Activated T-cell treated with anti-CD3 and anti-CD28 coated beads, Interleukin-2, amount 50 U/mL, for 24 hours (primary cell): ENCODE data around the gene CHKA.
A peak's percentile ranks its signal among the peaks of the same experiment; 100 is the strongest.

ENCODE experiments used
- DNase-seq: peaks from one replicate; pipeline ENCODE4 v3.0.0-alpha.2; 2020
- H3K27ac Mint-ChIP-seq: 2 replicates; pipeline ENCODE4 v1.8.0; 2020; ENCODE audit warnings: mild to moderate bottlenecking, mixed read lengths
- H3K27me3 Mint-ChIP-seq: 2 replicates; pipeline ENCODE4 v1.8.0; 2020; ENCODE audit warnings: mixed read lengths
- H3K36me3 Mint-ChIP-seq: 2 replicates; pipeline ENCODE4 v1.8.0; 2020; ENCODE audit warnings: low read depth, mixed read lengths
- H3K4me1 Mint-ChIP-seq: 2 replicates; pipeline ENCODE4 v1.8.0; 2020; ENCODE audit warnings: low read depth, mixed read lengths
- H3K4me3 Mint-ChIP-seq: 2 replicates; pipeline ENCODE4 v1.8.0; 2020; ENCODE audit warnings: mild to moderate bottlenecking, moderate library complexity, mixed read lengths
- H3K9me3 Mint-ChIP-seq: 2 replicates; pipeline ENCODE4 v1.8.0; 2020; ENCODE audit warnings: mixed read lengths

Gene CHKA

GRCh38 chr11:68080860-68081259 lies 40.3 kb downstream of the CHKA start:
- no peak for DNase-seq
- H3K27me3 Mint-ChIP-seq = no peaks in the 10 kb centered on the region
- H3K9me3 Mint-ChIP-seq = no peaks in the 10 kb centered on the region
- peaks cover 5% of the 10 kb centered on the region for H3K36me3 Mint-ChIP-seq
- no peaks in the 10 kb centered on the region for H3K4me1 Mint-ChIP-seq
- H3K27ac Mint-ChIP-seq = no peak overlapping the region
- H3K4me3 Mint-ChIP-seq = no peak overlapping the region

- H3K4me1 Mint-ChIP-seq = no peaks in the 10 kb centered on the region
- H3K36me3 Mint-ChIP-seq = peaks cover 10% of the 10 kb centered on the region
- no peak overlapping the region for H3K4me3 Mint-ChIP-seq
- H3K27ac Mint-ChIP-seq = no peak overlapping the region
- H3K27me3 Mint-ChIP-seq = no peaks in the 10 kb centered on the region
- DNase-seq = no peak
- H3K9me3 Mint-ChIP-seq = no peaks in the 10 kb centered on the region
Observed at GRCh38 chr11:68077617-68078582, 43.3 kb downstream of the CHKA start.

GRCh38 chr11:68076371-68077042 lies 44.7 kb downstream of the CHKA start:
- H3K9me3 Mint-ChIP-seq = no peaks in the 10 kb centered on the region
- H3K4me1 Mint-ChIP-seq = no peaks in the 10 kb centered on the region
- H3K27ac Mint-ChIP-seq = no peak overlapping the region
- H3K36me3 Mint-ChIP-seq = peaks cover 12% of the 10 kb centered on the region
- H3K4me3 Mint-ChIP-seq = no peak overlapping the region
- H3K27me3 Mint-ChIP-seq = no peaks in the 10 kb centered on the region
- DNase-seq = no peak

GRCh38 chr11:68074584-68075352 lies 46.4 kb downstream of the CHKA start:
- Mint-ChIP-seq H3K27me3 (no peaks in the 10 kb centered on the region), H3K4me1 (no peaks in the 10 kb centered on the region), H3K9me3 (no peaks in the 10 kb centered on the region), H3K4me3 (no peak overlapping the region), H3K27ac (no peak overlapping the region), H3K36me3 (peaks cover 22% of the 10 kb centered on the region)
- no peak for DNase-seq

GRCh38 chr11:68071281-68072048 lies 49.7 kb downstream of the CHKA start:
- Mint-ChIP-seq H3K27me3 (no peaks in the 10 kb centered on the region), H3K9me3 (no peaks in the 10 kb centered on the region), H3K4me1 (no peaks in the 10 kb centered on the region), H3K27ac (no peak overlapping the region), H3K4me3 (no peak overlapping the region), H3K36me3 (peaks cover 43% of the 10 kb centered on the region)
- DNase-seq = no peak

GRCh38 chr11:68067991-68068390 lies 53.2 kb downstream of the CHKA start:
- Mint-ChIP-seq H3K27ac (no peak overlapping the region), H3K27me3 (no peaks in the 10 kb centered on the region), H3K4me1 (no peaks in the 10 kb centered on the region), H3K9me3 (no peaks in the 10 kb centered on the region), H3K36me3 (peaks cover 70% of the 10 kb centered on the region), H3K4me3 (no peak overlapping the region)
- DNase-seq = no peak

DNA sequence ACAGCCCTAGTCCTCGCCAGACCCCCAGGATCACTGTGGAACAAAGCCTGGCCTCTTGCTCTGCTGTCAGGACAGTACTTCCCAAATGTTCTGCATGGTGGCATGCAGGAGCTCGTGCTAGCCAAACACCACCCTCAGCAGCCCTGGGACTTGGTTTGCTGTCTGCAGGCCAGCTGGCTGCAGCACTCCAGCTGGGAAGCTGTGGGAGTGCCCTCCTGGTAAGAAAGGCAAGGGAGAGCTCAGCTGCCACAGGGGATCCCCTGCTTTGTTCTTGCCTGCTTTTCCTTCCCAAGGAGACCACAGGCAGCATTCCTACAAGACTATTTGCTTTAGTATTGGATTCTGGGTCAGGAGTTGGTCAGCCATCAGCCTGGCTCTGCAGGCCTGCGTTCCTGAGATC lies 54.4 kb downstream of the CHKA start:
- Mint-ChIP-seq H3K4me1 (no peaks in the 10 kb centered on the region), H3K36me3 (peaks cover 80% of the 10 kb centered on the region), H3K27ac (no peak overlapping the region), H3K9me3 (no peaks in the 10 kb centered on the region), H3K27me3 (no peaks in the 10 kb centered on the region), H3K4me3 (no peak overlapping the region)
- no peak for DNase-seq

DNA sequence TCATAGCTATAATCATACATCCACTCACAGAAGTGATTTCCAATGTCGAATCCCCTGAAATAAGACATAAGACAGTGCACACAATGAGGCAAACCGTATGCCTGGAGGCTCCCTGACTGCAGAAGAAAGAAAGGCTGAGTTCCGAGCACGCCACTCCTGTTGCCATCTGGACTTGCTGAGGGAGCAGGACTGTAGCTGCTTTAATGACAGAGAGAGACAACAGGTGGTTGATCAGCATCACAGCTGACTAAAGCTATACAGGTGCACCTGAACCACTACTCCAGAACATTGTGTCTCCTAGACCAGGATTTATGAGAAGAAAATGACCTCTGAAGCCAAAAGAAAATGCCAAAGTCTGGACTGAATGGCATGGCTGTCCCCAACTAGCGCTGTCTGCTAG lies 55.3 kb downstream of the CHKA start:
- Mint-ChIP-seq H3K36me3 (peaks cover 82% of the 10 kb centered on the region), H3K9me3 (no peaks in the 10 kb centered on the region), H3K27me3 (no peaks in the 10 kb centered on the region), H3K4me1 (no peaks in the 10 kb centered on the region), H3K4me3 (no peak overlapping the region), H3K27ac (no peak overlapping the region)
- DNase-seq = no peak

DNA sequence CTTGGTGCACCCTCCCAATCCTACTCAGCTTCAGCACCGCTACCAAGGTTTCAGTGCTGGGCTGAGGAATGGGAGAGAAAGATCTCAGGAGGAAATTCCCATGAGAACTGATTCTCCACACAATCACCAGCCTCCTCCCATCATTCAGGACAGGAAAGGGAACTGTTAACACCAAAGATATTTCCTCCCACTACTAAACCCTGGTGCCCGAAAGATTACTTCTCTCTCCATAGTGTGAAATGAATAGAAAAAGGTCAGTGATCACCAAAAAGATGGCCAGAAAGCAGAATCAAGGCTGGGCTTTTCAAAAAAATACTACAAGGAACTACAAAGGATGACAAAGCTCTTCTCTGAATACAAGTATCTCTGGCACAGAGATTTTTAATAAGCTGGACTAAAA lies 56.3 kb downstream of the CHKA start:
- H3K36me3 Mint-ChIP-seq = peaks cover 77% of the 10 kb centered on the region
- H3K4me3 Mint-ChIP-seq = no peak overlapping the region
- DNase-seq = no peak
- no peak overlapping the region for H3K27ac Mint-ChIP-seq
- no peaks in the 10 kb centered on the region for H3K27me3 Mint-ChIP-seq
- H3K4me1 Mint-ChIP-seq = no peaks in the 10 kb centered on the region
- no peaks in the 10 kb centered on the region for H3K9me3 Mint-ChIP-seq

- H3K27ac Mint-ChIP-seq = no peak overlapping the region
- no peaks in the 10 kb centered on the region for H3K27me3 Mint-ChIP-seq
- H3K9me3 Mint-ChIP-seq = no peaks in the 10 kb centered on the region
- H3K4me3 Mint-ChIP-seq = no peak overlapping the region
- H3K36me3 Mint-ChIP-seq = peaks cover 58% of the 10 kb centered on the region
- DNase-seq = no peak
- no peaks in the 10 kb centered on the region for H3K4me1 Mint-ChIP-seq
Observed at GRCh38 chr11:68061508-68061907, 59.7 kb downstream of the CHKA start.

GRCh38 chr11:68057807-68058206 lies 63.4 kb downstream of the CHKA start:
- no peak overlapping the region for H3K4me3 Mint-ChIP-seq
- H3K4me1 Mint-ChIP-seq = peaks cover 3% of the 10 kb centered on the region
- peaks cover 35% of the 10 kb centered on the region for H3K36me3 Mint-ChIP-seq
- no peak for DNase-seq
- H3K27ac Mint-ChIP-seq = peak overlapping the region; percentile 14
- no peaks in the 10 kb centered on the region for H3K27me3 Mint-ChIP-seq
- no peaks in the 10 kb centered on the region for H3K9me3 Mint-ChIP-seq

DNA sequence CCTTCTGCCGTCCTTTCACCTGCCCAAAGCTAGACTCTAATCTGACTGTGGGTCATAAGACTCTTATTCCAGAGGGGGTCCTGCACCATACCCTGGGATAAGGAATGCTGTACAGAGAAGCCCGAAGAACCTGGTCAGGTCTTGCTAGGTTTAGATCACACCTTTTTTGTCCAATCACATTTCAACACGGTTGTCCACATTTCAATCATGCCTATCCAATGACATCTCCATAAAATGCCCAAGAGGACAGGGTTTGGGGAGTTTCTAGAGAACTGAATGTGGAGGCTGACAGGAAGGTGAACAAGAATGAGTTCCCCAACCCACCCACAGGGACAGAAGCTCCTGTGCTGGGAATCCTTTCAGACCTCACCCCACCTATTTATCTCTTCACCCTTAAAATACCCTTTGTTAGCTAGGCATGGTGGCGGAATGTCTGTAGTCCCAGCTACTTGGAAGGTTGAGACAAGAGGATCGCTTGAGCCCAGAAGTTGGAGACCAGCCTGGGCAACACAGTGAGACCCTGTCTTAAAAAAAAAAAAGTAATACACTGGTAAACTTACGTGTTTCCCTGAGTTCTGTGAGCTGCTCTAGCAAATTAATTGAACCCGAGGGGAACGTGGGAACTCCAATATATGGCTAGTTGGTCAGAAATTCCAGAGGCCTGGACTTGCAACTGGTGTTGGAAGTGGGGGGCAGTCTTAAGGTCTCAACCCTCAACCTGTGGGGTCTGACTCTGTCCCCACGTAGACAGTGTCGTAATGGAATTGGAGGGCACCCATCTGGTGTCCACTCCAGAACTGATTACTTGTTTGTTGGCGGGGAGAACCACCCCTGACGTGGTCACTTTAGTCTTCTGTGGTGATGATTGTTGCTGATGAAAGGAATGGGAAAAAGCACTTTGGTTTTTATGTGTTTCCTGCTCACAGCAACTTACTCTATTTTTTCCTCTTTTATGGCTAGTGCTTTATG lies 64.6 kb downstream of the CHKA start:
- H3K27ac Mint-ChIP-seq = peak overlapping the region; percentile 0
- H3K4me3 Mint-ChIP-seq = no peak overlapping the region
- peaks cover 34% of the 10 kb centered on the region for H3K36me3 Mint-ChIP-seq
- DNase-seq = no peak
- H3K9me3 Mint-ChIP-seq = no peaks in the 10 kb centered on the region
- H3K27me3 Mint-ChIP-seq = no peaks in the 10 kb centered on the region
- H3K4me1 Mint-ChIP-seq = peaks cover 3% of the 10 kb centered on the region
